ENCODE measurements around the gene SEC14L5. TPM values are rescaled to one million over a fixed set of nuclear protein-coding genes. Genes with fewer than 3 reads are reported as not detected.

SEC14L5 gene
- total RNA-seq, 2 donors from 2014 or later = 0.22 to 0.33 TPM

DNA sequence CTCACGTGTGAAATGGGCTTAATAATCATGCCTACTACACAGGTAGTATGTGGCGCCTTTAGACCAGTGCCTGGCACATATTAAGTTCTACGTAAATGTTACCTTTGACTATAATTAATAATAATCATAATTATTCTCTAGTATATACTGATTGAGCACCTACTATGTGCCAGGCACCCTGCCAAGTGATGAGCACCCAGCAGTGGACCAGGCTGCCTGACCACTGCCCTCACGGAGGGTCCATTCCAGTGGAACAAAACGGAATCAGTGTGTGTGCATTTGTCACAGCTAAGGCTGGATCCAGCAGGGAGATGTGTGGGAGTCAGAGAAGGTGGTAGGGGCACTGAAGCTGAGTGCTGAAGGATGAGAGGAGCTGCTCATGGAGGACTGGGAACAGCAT lies 30.5 kb downstream of the SEC14L5 start:
- no peak overlapping the region for H3K27ac Mint-ChIP-seq
- peaks cover 48% of the 10 kb centered on the region for H3K27me3 ChIP-seq (ENCODE audit: control insufficient read depth, insufficient read depth, low read length, poor library complexity, severe bottlenecking)
- H3K36me3 Mint-ChIP-seq (ENCODE audit: low read depth) = no peaks in the 10 kb centered on the region
- H3K4me1 ChIP-seq (ENCODE audit: control insufficient read depth, insufficient read depth, low read length) = no peaks in the 10 kb centered on the region
- H3K27ac ChIP-seq (ENCODE audit: low read depth, low read length) = no peak overlapping the region
- H3K36me3 ChIP-seq (ENCODE audit: control insufficient read depth, insufficient read depth, low read length) = no peaks in the 10 kb centered on the region
- peaks cover 52% of the 10 kb centered on the region for H3K27me3 Mint-ChIP-seq (ENCODE audit: insufficient read depth)
- TF ChIP-seq CTCF (conservative IDR thresholded peaks at IDR 0.05) = no peak
- no peak for DNase-seq
- H3K4me3 ChIP-seq (ENCODE audit: low read length) = no peak overlapping the region
- no peaks in the 10 kb centered on the region for H3K4me1 Mint-ChIP-seq
- H3K9ac ChIP-seq (ENCODE audit: extremely low read depth, low read length, poor library complexity, severe bottlenecking) = no peak overlapping the region
- 80 to 91% methylated on average over 1 to 4 of the region's 5 CpGs for WGBS, 2 experiments (ENCODE audit: insufficient coverage in 1 of 2, insufficient read length in 1 of 2)
- no peaks in the 10 kb centered on the region for H3K9me3 ChIP-seq (ENCODE audit: control insufficient read depth, low read length)
- H3K9me3 Mint-ChIP-seq = peaks cover 2% of the 10 kb centered on the region
- no peak overlapping the region for H3K4me3 Mint-ChIP-seq

GRCh38 chr16:4989391-4990006 lies 31.4 kb downstream of the SEC14L5 start:
- Histone ChIP-seq H3K36me3 (ENCODE audit: control insufficient read depth, insufficient read depth, low read length) (no peaks in the 10 kb centered on the region), H3K9ac (ENCODE audit: extremely low read depth, low read length, poor library complexity, severe bottlenecking) (no peak overlapping the region), H3K4me1 (ENCODE audit: control insufficient read depth, insufficient read depth, low read length) (no peaks in the 10 kb centered on the region), H3K27me3 (ENCODE audit: control insufficient read depth, insufficient read depth, low read length, poor library complexity, severe bottlenecking) (peaks cover 48% of the 10 kb centered on the region), H3K4me3 (ENCODE audit: low read length) (no peak overlapping the region), H3K9me3 (ENCODE audit: control insufficient read depth, low read length) (no peaks in the 10 kb centered on the region), H3K27ac (ENCODE audit: low read depth, low read length) (no peak overlapping the region)
- H3K4me1 Mint-ChIP-seq = no peaks in the 10 kb centered on the region
- H3K36me3 Mint-ChIP-seq (ENCODE audit: low read depth) = no peaks in the 10 kb centered on the region
- no peak for DNase-seq
- H3K27ac Mint-ChIP-seq = no peak overlapping the region
- 90 to 93% methylated on average over 5 to 9 of the region's 9 CpGs for WGBS, 2 experiments (ENCODE audit: insufficient coverage in 1 of 2, insufficient read length in 1 of 2)
- peaks cover 50% of the 10 kb centered on the region for H3K27me3 Mint-ChIP-seq (ENCODE audit: insufficient read depth)
- peaks cover 2% of the 10 kb centered on the region for H3K9me3 Mint-ChIP-seq
- no peak overlapping the region for H3K4me3 Mint-ChIP-seq
- no peak for TF ChIP-seq CTCF (conservative IDR thresholded peaks at IDR 0.05)

DNA sequence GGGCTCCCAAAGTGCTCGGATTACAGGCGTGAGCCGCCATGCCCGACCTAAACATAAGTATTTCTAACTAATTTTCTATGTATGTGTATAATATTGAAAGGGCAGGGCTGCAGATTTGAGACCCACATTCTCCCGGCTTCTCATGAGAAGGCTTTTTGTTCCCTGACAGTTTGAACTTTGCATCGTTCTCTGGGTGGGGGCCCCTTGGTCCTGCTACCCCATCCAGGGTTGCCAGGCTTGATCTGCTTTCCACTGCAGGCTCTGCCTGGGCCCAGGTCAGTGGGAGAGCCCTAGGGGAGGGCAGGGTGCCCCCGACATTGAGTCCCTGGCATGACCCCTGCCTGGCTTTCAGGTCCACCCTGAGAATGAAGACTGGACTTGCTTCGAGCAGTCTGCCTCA lies 32.3 kb downstream of the SEC14L5 start:
- Histone ChIP-seq H3K4me3 (ENCODE audit: low read length) (no peak overlapping the region), H3K9ac (ENCODE audit: extremely low read depth, low read length, poor library complexity, severe bottlenecking) (no peak overlapping the region), H3K36me3 (ENCODE audit: control insufficient read depth, insufficient read depth, low read length) (no peaks in the 10 kb centered on the region), H3K27me3 (ENCODE audit: control insufficient read depth, insufficient read depth, low read length, poor library complexity, severe bottlenecking) (peaks cover 48% of the 10 kb centered on the region), H3K27ac (ENCODE audit: low read depth, low read length) (no peak overlapping the region), H3K9me3 (ENCODE audit: control insufficient read depth, low read length) (no peaks in the 10 kb centered on the region), H3K4me1 (ENCODE audit: control insufficient read depth, insufficient read depth, low read length) (no peaks in the 10 kb centered on the region)
- no peak for DNase-seq
- H3K27me3 Mint-ChIP-seq (ENCODE audit: insufficient read depth) = peaks cover 43% of the 10 kb centered on the region
- H3K4me3 Mint-ChIP-seq = no peak overlapping the region
- H3K9me3 Mint-ChIP-seq = peaks cover 2% of the 10 kb centered on the region
- H3K4me1 Mint-ChIP-seq = no peaks in the 10 kb centered on the region
- no peak overlapping the region for H3K27ac Mint-ChIP-seq
- TF ChIP-seq CTCF (conservative IDR thresholded peaks at IDR 0.05) = no peak
- WGBS, 2 experiments (ENCODE audit: insufficient coverage in 1 of 2, insufficient read length in 1 of 2) = 89 to 93% methylated on average over 5 to 7 of the region's 8 CpGs
- H3K36me3 Mint-ChIP-seq (ENCODE audit: low read depth) = no peaks in the 10 kb centered on the region
